ENCODE measurements around the gene AGER. TPM values are rescaled to one million over a fixed set of nuclear protein-coding genes. Genes with fewer than 3 reads are reported as not detected.
A peak's percentile ranks its signal among the peaks of the same experiment; 100 is the strongest.
"Not testable (repeated sequence)": the region's sequence is repeated elsewhere in the genome, so short reads cannot be mapped to it uniquely, and the experiment has no call there.

Gene AGER
- total RNA-seq, 4 donors from 2014 or later, result 1.1 to 9.0 (median 2.7) TPM

- no peak for DNase-seq
- Histone ChIP-seq H3K27ac (peak overlapping the region; percentile 75 to 98 (median 94)), H3K36me3 (peaks cover 0 to 7% (median 2%) of the 10 kb centered on the region in 4 donors), H3K27me3 (no peaks in the 10 kb centered on the region), H3K9me3 (no peaks in the 10 kb centered on the region), H3K4me3 (no peak overlapping the region), H3K4me1 (peaks cover 14 to 48% (median 35%) of the 10 kb centered on the region in 4 donors)
- in situ Hi-C loops (cut with MboI; ENCODE audit: low pct_ligation_motif_present in 1 of 4, low pct_unique_long_range_greater_than_20kb in 1 of 4, low sequenced_read_pairs in 3 of 4) (no loop called here), intact Hi-C loops (cut with DNase I; ENCODE audit: low total_unique reads) (no loop called here)
- TF ChIP-seq EP300 (IDR thresholded peaks at IDR 0.05; ENCODE audit: low read depth) (no peak), CTCF (IDR thresholded peaks at IDR 0.05) (no peak), POLR2AphosphoS5 (IDR thresholded peaks at IDR 0.05) (no peak), POLR2A (IDR thresholded peaks at IDR 0.05) (no peak)
- 60 to 72% methylated on average over 1 to 12 of the region's 12 CpGs for WGBS, 2 donors (ENCODE audit: low coverage in 1 of 2)
Observed at GRCh38 chr6:32187009-32187709, 3.1 kb upstream of the AGER start.

- H3K27me3 ChIP-seq; in situ Hi-C loops (cut with MboI; ENCODE audit: low pct_ligation_motif_present in 1 of 4, low pct_unique_long_range_greater_than_20kb in 1 of 4, low sequenced_read_pairs in 3 of 4); intact Hi-C loops (cut with DNase I; ENCODE audit: low total_unique reads); DNase-seq; H3K9me3 ChIP-seq; H3K36me3 ChIP-seq; H3K4me3 ChIP-seq: not testable (repeated sequence)
- Histone ChIP-seq H3K27ac (peak overlapping the region; percentile 75 to 98 (median 94)), H3K4me1 (peaks cover 10 to 52% (median 33%) of the 10 kb centered on the region in 4 donors)
- WGBS, 2 donors (ENCODE audit: low coverage in 1 of 2), result 65 to 73% methylated on average over 4 to 10 of the region's 10 CpGs
Observed at GRCh38 chr6:32186151-32186840, 2.2 kb upstream of the AGER start.

- H3K4me3 ChIP-seq; intact Hi-C loops (cut with DNase I; ENCODE audit: low total_unique reads); H3K9me3 ChIP-seq; H3K36me3 ChIP-seq; in situ Hi-C loops (cut with MboI; ENCODE audit: low pct_ligation_motif_present in 1 of 4, low pct_unique_long_range_greater_than_20kb in 1 of 4, low sequenced_read_pairs in 3 of 4); H3K27me3 ChIP-seq: not testable (repeated sequence)
- H3K27ac ChIP-seq, result peak overlapping the region; percentile 75 to 98 (median 94)
- peak; percentile 79 for DNase-seq
- TF ChIP-seq POLR2A (IDR thresholded peaks at IDR 0.05), result peak; percentile 20
- peaks cover 10 to 51% (median 29%) of the 10 kb centered on the region in 4 donors for H3K4me1 ChIP-seq
- 14 to 17% methylated on average over 5 to 11 of the region's 11 CpGs for WGBS, 2 donors (ENCODE audit: low coverage in 1 of 2)
Observed at GRCh38 chr6:32185681-32186131, 1.7 kb upstream of the AGER start.

- intact Hi-C loops (cut with DNase I; ENCODE audit: low total_unique reads) (no loop called here), in situ Hi-C loops (cut with MboI; ENCODE audit: low pct_ligation_motif_present in 1 of 4, low pct_unique_long_range_greater_than_20kb in 1 of 4, low sequenced_read_pairs in 3 of 4) (no loop called here)
- TF ChIP-seq POLR2AphosphoS5 (IDR thresholded peaks at IDR 0.05), result no peak
- TF ChIP-seq EP300 (IDR thresholded peaks at IDR 0.05; ENCODE audit: low read depth), result no peak
- no peak for TF ChIP-seq CTCF (IDR thresholded peaks at IDR 0.05)
- TF ChIP-seq POLR2A (IDR thresholded peaks at IDR 0.05), result no peak
- H3K4me3 ChIP-seq, result no peak overlapping the region
- 82 to 90% methylated on average over 2 to 15 of the region's 15 CpGs for WGBS, 2 donors (ENCODE audit: low coverage in 1 of 2)
- no peaks in the 10 kb centered on the region for H3K9me3 ChIP-seq
- no peak for DNase-seq
- H3K4me1 ChIP-seq, result peaks cover 17 to 57% (median 28%) of the 10 kb centered on the region in 4 donors
- H3K27ac ChIP-seq, result peak overlapping the region; percentile 6 to 98 (median 84)
- peaks cover 0 to 12% (median 5%) of the 10 kb centered on the region in 4 donors for H3K36me3 ChIP-seq
- H3K27me3 ChIP-seq, result no peaks in the 10 kb centered on the region
Observed at GRCh38 chr6:32183483-32184083, 470 bp downstream of the AGER start.

- TF ChIP-seq POLR2AphosphoS5 (IDR thresholded peaks at IDR 0.05) (no peak), CTCF (IDR thresholded peaks at IDR 0.05) (no peak), EP300 (IDR thresholded peaks at IDR 0.05; ENCODE audit: low read depth) (no peak), POLR2A (IDR thresholded peaks at IDR 0.05) (no peak)
- Histone ChIP-seq H3K9me3 (no peaks in the 10 kb centered on the region), H3K36me3 (peaks cover 0 to 12% (median 5%) of the 10 kb centered on the region in 4 donors), H3K27me3 (no peaks in the 10 kb centered on the region), H3K4me3 (no peak overlapping the region), H3K4me1 (peaks cover 12 to 53% (median 23%) of the 10 kb centered on the region in 4 donors), H3K27ac (peak overlapping the region in 3 of 4 donors; percentile 6 to 92 (median 75))
- intact Hi-C loops (cut with DNase I; ENCODE audit: low total_unique reads) (no loop called here), in situ Hi-C loops (cut with MboI; ENCODE audit: low pct_ligation_motif_present in 1 of 4, low pct_unique_long_range_greater_than_20kb in 1 of 4, low sequenced_read_pairs in 3 of 4) (no loop called here)
- WGBS, 2 donors (ENCODE audit: low coverage in 1 of 2), result 84% methylated on average over 3 of the region's 3 CpGs; no CpG with 5 or more reads in 1 of the 2 donors
- no peak for DNase-seq
Observed at GRCh38 chr6:32183030-32183429, 1.0 kb downstream of the AGER start.
